SK-N-SH (cell line): ENCODE results near the gene DSTN. TPM values are rescaled to one million over a fixed set of nuclear protein-coding genes. Genes with fewer than 3 reads are reported as not detected.

ENCODE experiments used
- CTCF ChIA-PET: fragments of 300-600, 350-600 bp; formaldehyde crosslinking; extraction: SDS; loops from one replicate; lab custom pipeline; 2021; lab: Yijun Ruan, JAX
- POLR2A ChIA-PET: fragments of 350-600 bp; sonication (Branson Sonifier 250); formaldehyde crosslinking; extraction: SDS; loops from one replicate; lab custom pipeline; 2020; ENCODE audit warnings: antibody characterized with exemption, inconsistent platforms; lab: Yijun Ruan, JAX
- DNase-seq: peaks from one replicate; pipeline ENCODE4 v3.0.0; 2012
- H2AFZ ChIP-seq: fragments of 200-600 bp; sonication (generic); 2 replicates; pipeline ENCODE4 v1.8.1; 2016; ENCODE audit warnings: antibody characterized with exemption, mild to moderate bottlenecking, low read depth
- H3F3A ChIP-seq: fragments of 200-600 bp; sonication (generic); replicated peaks from 2 replicates; pipeline ENCODE3; 2016; ENCODE audit warnings: antibody characterized with exemption, mild to moderate bottlenecking; ENCODE audit not compliant: insufficient read depth
- H3K27ac ChIP-seq, 2 experiments: fragments of 200-500 bp in 1 of 2; fragments of 200-600 bp in 1 of 2; sonication (Bioruptor generic) in 1 of 2; sonication (generic), shearing (Covaris generic) in 1 of 2; 2 replicates each; pipeline versions ENCODE4 v1.5.1 to v1.6.1; 2014 to 2016; ENCODE audit warnings: low read depth in 2 of 2, inconsistent platforms in 1 of 2, low read length in 1 of 2, mild to moderate bottlenecking in 1 of 2, mixed read lengths in 1 of 2
- H3K27me3 ChIP-seq: fragments of 200-600 bp; sonication (generic), shearing (Covaris generic); 2 replicates; pipeline ENCODE4 v1.6.1; 2016; ENCODE audit warnings: mixed run types; ENCODE audit not compliant: insufficient read depth
- H3K36me3 ChIP-seq, 2 experiments: fragments of 200-500 bp in 1 of 2; fragments of 200-600 bp in 1 of 2; sonication (Bioruptor generic) in 1 of 2; sonication (generic) in 1 of 2; replicated peaks in 1 of 2; 2 replicates each; pipeline versions ENCODE3 to v1.5.1; 2014 to 2016; ENCODE audit warnings: low read length in 1 of 2, mild to moderate bottlenecking in 1 of 2; ENCODE audit not compliant: insufficient read depth in 2 of 2, control insufficient read depth in 1 of 2
- H3K4me1 ChIP-seq, 2 experiments: fragments of 200-500 bp in 1 of 2; fragments of 200-600 bp in 1 of 2; sonication (Bioruptor generic) in 1 of 2; sonication (generic), shearing (Covaris generic) in 1 of 2; 2 replicates each; pipeline versions ENCODE4 v1.5.1 to v1.6.1; 2014 to 2016; ENCODE audit warnings: low read depth in 1 of 2, low read length in 1 of 2, mixed run types in 1 of 2; ENCODE audit not compliant: insufficient read depth in 2 of 2, control insufficient read depth in 1 of 2
- H3K4me2 ChIP-seq: fragments of 200-600 bp; sonication (generic), shearing (Covaris generic); 2 replicates; pipeline ENCODE4 v1.6.1; 2017; ENCODE audit warnings: mixed run types
- H3K4me3 ChIP-seq, 2 experiments: fragments of 200-500 bp in 1 of 2; fragments of 200-600 bp in 1 of 2; sonication (Bioruptor generic) in 1 of 2; sonication (generic), shearing (Covaris generic) in 1 of 2; 2 replicates each; pipeline versions ENCODE4 v1.5.1 to v1.8.1; 2014 to 2016; ENCODE audit warnings: low read depth in 2 of 2, inconsistent platforms in 1 of 2, low read length in 1 of 2, mild to moderate bottlenecking in 1 of 2, mixed read lengths in 1 of 2, moderate library complexity in 1 of 2
- H3K79me2 ChIP-seq: fragments of 200-600 bp; sonication (generic); 2 replicates; pipeline ENCODE4 v1.8.1; 2017; ENCODE audit warnings: mild to moderate bottlenecking; ENCODE audit not compliant: insufficient read depth
- H3K9ac ChIP-seq: fragments of 200-600 bp; sonication (generic); 2 replicates; pipeline ENCODE4 v1.6.1; 2017; ENCODE audit warnings: mixed run types
- H3K9me2 ChIP-seq: fragments of 200-600 bp; sonication (generic); 2 replicates; pipeline ENCODE4 v1.6.1; 2017; ENCODE audit warnings: mixed run types
- H3K9me3 ChIP-seq: fragments of 200-600 bp; sonication (generic); 2 replicates; pipeline ENCODE4 v1.6.1; 2017; ENCODE audit warnings: mixed run types, mild to moderate bottlenecking, moderate library complexity
- H4K20me1 ChIP-seq: fragments of 200-600 bp; sonication (generic); 2 replicates; pipeline ENCODE4 v1.6.1; 2017; ENCODE audit warnings: mild to moderate bottlenecking, mixed run types; ENCODE audit not compliant: insufficient read depth
- CHD2 ChIP-seq: fragments of 150-350 bp; IDR thresholded peaks from 2 replicates; pipeline ENCODE4 v1.6.1; 2018; ENCODE audit warnings: low read length; ENCODE audit not compliant: partially characterized antibody
- ELF1 ChIP-seq: IDR thresholded peaks from 2 replicates; pipeline ENCODE4 v1.4.0; 2012
- EP300 ChIP-seq, 2 experiments: IDR thresholded peaks; 2 replicates each; pipeline versions ENCODE4 v1.4.0 to v1.6.1; 2012; ENCODE audit warnings: borderline replicate concordance in 1 of 2, low read depth in 1 of 2, low read length in 1 of 2
- EZH2phosphoT487 ChIP-seq: fragments of 200-600 bp; sonication (generic); IDR thresholded peaks from 2 replicates; pipeline ENCODE4 v1.6.1; 2017; ENCODE audit warnings: low read depth, mixed run types, mild to moderate bottlenecking, antibody characterized with exemption, moderate library complexity, borderline replicate concordance
- FOSL2 ChIP-seq: IDR thresholded peaks from 2 replicates; pipeline ENCODE4 v1.4.0; 2012; ENCODE audit warnings: low read depth, mild to moderate bottlenecking, moderate library complexity, borderline replicate concordance
- FOXM1 ChIP-seq: IDR thresholded peaks from 2 replicates; pipeline ENCODE4 v1.4.0; 2012; ENCODE audit warnings: low read depth, mild to moderate bottlenecking
- GABPA ChIP-seq: IDR thresholded peaks from 2 replicates; pipeline ENCODE4 v1.4.0; 2012; ENCODE audit warnings: low read depth, mild to moderate bottlenecking
- GATA2 ChIP-seq: sonication (generic); formaldehyde crosslinking; IDR thresholded peaks from 2 replicates; pipeline ENCODE4 v1.5.0; 2020; ENCODE audit warnings: mild to moderate bottlenecking, missing genetic modification reagents
- MXI1 ChIP-seq: IDR thresholded peaks from 2 replicates; pipeline ENCODE4 v1.6.1; 2012; ENCODE audit warnings: mild to moderate bottlenecking, low read depth, low read length, improper control_type of control experiment
- NRF1 ChIP-seq: IDR thresholded peaks from 2 replicates; pipeline ENCODE4 v1.6.1; 2012; ENCODE audit warnings: low read depth, mild to moderate bottlenecking, low read length
- PBX3 ChIP-seq: IDR thresholded peaks from 2 replicates; pipeline ENCODE4; 2012
- POLR2AphosphoS5 ChIP-seq: IDR thresholded peaks from 2 replicates; pipeline ENCODE4 v1.6.1; 2012; ENCODE audit warnings: low read depth, low read length
- RAD21 ChIP-seq: IDR thresholded peaks from 2 replicates; pipeline ENCODE4 v1.6.1; 2012; ENCODE audit warnings: mild to moderate bottlenecking, low read length
- RXRA ChIP-seq: IDR thresholded peaks from 2 replicates; pipeline ENCODE4 v1.4.0; 2012; ENCODE audit warnings: low read depth, mild to moderate bottlenecking, borderline replicate concordance
- SIN3A ChIP-seq: IDR thresholded peaks from 2 replicates; pipeline ENCODE4 v1.6.1; 2012; ENCODE audit warnings: low read depth, mild to moderate bottlenecking, low read length, moderate library complexity, borderline replicate concordance
- TCF12 ChIP-seq: IDR thresholded peaks from 2 replicates; pipeline ENCODE4 v1.4.0; 2012
- USF2 ChIP-seq: fragments of 150-350 bp; IDR thresholded peaks from 2 replicates; pipeline ENCODE4 v1.6.1; 2017; ENCODE audit warnings: antibody characterized with exemption, low read length, low read depth, borderline replicate concordance
- YY1 ChIP-seq: IDR thresholded peaks from 2 replicates; pipeline ENCODE4 v1.4.0; 2012; ENCODE audit warnings: low read depth, mild to moderate bottlenecking
- WGBS: methylation state at CpG from one replicate; pipeline ENCODE4 v1.1.6; 2017; ENCODE audit warnings: low lambda C conversion rate; 5-methylcytosine and 5-hydroxymethylcytosine counted together
- polyA plus RNA-seq, 3 experiments: library from polyadenylated mRNA; depleted of rRNA; stranded (reverse); fragments of >200 nt; gene quantifications; 2 replicates each; pipeline ENCODE4 v1.2.3, GENCODE V29; 2012
- TF ChIP-seq, protein P1 (sequence below): IDR thresholded peaks from 2 replicates; pipeline ENCODE4 v1.4.0; 2012; ENCODE audit warnings: low read depth, borderline replicate concordance
- TF ChIP-seq, protein P2 (sequence below): IDR thresholded peaks from 2 replicates; pipeline ENCODE4 v1.6.1; 2012; ENCODE audit warnings: mild to moderate bottlenecking, low read depth, low read length, moderate library complexity

DSTN gene
- polyA plus RNA-seq, 1 of the 3 experiments (the other 2 are of a cell fraction) = 167 TPM

DNA sequence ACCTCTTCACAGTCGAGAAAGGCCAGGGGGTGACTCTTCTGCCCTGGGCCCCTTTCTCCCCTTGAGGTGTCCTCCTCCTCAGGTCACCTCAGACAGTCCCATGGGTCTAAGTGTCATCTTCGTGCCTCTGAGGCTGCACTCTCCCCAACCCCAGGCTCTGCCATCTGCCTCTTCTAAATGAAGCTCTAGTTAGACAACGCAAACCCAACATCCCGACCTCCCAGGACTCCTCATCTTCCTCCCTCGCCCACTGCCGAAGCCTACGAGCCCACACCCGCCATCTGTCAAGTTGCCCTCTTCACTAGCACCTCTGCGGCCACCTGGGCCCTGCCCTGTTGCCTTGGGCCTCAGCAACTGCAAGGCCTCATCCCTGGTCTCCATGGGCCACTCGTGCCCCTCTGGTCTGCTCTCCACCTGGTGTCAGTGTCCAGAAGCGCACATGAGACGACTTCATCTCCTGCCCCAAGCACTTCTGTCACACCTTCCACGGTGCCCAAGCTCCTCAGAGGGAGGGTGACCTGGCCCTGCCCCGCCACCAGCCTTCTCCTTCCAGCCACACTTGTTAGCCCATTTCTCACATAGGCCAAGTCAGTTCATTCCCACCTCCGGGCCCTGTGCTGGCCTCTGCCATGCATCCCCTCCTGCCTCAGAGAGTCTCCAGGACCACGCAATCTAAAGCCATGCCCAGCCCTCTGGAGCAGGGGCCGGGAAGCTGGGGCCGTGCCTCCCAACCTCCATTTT, 58.4 kb downstream of the DSTN start:
- H3K27ac ChIP-seq = no peak overlapping the region
- no peak for DNase-seq
- H3K27me3 ChIP-seq = no peaks in the 10 kb centered on the region
- TF ChIP-seq YY1 (no peak), RXRA (no peak), TCF12 (no peak), EP300 (IDR thresholded peaks at IDR 0.05; ENCODE audit: borderline replicate concordance in 1 of 2, low read depth in 1 of 2, low read length in 1 of 2) (no peak), USF2 (no peak), SIN3A (no peak), ELF1 (no peak), NRF1 (no peak), PBX3 (no peak), MXI1 (no peak), RAD21 (no peak), GABPA (no peak), EZH2phosphoT487 (no peak), POLR2AphosphoS5 (no peak)
- TF ChIP-seq, all 33 proteins: peak for 0
- 0 out of 2 replicates have a peak, but pooled peaks cover 6% of the 10 kb centered on the region for H4K20me1 ChIP-seq
- no peak overlapping the region for H2AFZ ChIP-seq
- no peaks in the 10 kb centered on the region for H3K79me2 ChIP-seq
- H3K9me2 ChIP-seq = no peaks in the 10 kb centered on the region
- H3K36me3 ChIP-seq = peaks cover 8 to 60% of the 10 kb centered on the region in 2 experiments
- CTCF ChIA-PET = interaction anchor here (1.0 to 1.7 kb wide), 4 partner anchors 10 to 91 kb away, joined by 3 to 5 read pairs (median 4); no protein-coding TSS in a partner anchor
- 96% methylated on average over 13 of the region's 18 CpGs for WGBS
- POLR2A ChIA-PET = no interaction called here
- H3K9ac ChIP-seq = no peak overlapping the region
- no peaks in the 10 kb centered on the region for H3F3A ChIP-seq
- no peaks in the 10 kb centered on the region for H3K4me1 ChIP-seq
- no peak overlapping the region for H3K4me2 ChIP-seq
- H3K9me3 ChIP-seq = no peaks in the 10 kb centered on the region
- H3K4me3 ChIP-seq = no peak overlapping the region

DNA sequence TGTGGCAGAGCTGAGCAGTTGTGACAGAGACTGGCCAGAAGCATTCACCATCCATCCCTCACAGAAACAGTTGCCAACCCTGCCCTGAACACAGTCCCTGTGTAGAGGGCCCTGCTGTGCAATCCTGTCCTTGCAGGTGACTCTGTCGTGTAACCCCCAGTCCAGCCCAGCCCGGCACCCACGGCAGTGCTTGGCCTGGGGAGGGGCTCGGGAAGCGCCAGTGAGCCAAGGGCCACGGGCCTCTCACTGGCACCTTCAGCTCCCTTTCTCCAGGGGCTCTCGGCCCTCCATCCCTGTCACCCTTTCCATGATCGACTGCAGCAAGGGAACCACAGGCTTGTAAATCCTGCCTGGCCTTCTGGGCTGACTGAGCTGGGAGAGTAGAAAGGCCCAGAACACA, 59.1 kb downstream of the DSTN start:
- DNase-seq = no peak
- Histone ChIP-seq H3K4me3 (no peak overlapping the region), H3K4me2 (no peak overlapping the region), H3K27me3 (no peaks in the 10 kb centered on the region), H3K9ac (no peak overlapping the region), H3K36me3 (peaks cover 8 to 64% of the 10 kb centered on the region in 2 experiments), H3K27ac (no peak overlapping the region), H3K4me1 (no peaks in the 10 kb centered on the region; a peak in 1 of 4 replicates), H3K9me2 (no peaks in the 10 kb centered on the region), H3K79me2 (no peaks in the 10 kb centered on the region), H3F3A (no peaks in the 10 kb centered on the region), H2AFZ (no peak overlapping the region), H4K20me1 (0 out of 2 replicates have a peak, but pooled peaks cover 6% of the 10 kb centered on the region), H3K9me3 (no peaks in the 10 kb centered on the region)
- CTCF ChIA-PET = interaction anchor here (1.1 to 1.7 kb wide), 2 partner anchors 22 to 92 kb away, joined by 3 to 5 read pairs; no protein-coding TSS in a partner anchor
- POLR2A ChIA-PET = no interaction called here
- WGBS = 91% methylated on average over 8 of the region's 8 CpGs
- no peak for TF ChIP-seq CHD2
- no peak for TF ChIP-seq GATA2 (CRISPR knock-in tag)
- no peak for TF ChIP-seq MXI1
- TF ChIP-seq PBX3 = no peak
- no peak for TF ChIP-seq TCF12
- no peak for TF ChIP-seq FOXM1
- TF ChIP-seq FOSL2 = no peak
- TF ChIP-seq, protein P1, sequence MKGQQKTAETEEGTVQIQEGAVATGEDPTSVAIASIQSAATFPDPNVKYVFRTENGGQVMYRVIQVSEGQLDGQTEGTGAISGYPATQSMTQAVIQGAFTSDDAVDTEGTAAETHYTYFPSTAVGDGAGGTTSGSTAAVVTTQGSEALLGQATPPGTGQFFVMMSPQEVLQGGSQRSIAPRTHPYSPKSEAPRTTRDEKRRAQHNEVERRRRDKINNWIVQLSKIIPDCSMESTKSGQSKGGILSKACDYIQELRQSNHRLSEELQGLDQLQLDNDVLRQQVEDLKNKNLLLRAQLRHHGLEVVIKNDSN = no peak
- TF ChIP-seq, protein P2, sequence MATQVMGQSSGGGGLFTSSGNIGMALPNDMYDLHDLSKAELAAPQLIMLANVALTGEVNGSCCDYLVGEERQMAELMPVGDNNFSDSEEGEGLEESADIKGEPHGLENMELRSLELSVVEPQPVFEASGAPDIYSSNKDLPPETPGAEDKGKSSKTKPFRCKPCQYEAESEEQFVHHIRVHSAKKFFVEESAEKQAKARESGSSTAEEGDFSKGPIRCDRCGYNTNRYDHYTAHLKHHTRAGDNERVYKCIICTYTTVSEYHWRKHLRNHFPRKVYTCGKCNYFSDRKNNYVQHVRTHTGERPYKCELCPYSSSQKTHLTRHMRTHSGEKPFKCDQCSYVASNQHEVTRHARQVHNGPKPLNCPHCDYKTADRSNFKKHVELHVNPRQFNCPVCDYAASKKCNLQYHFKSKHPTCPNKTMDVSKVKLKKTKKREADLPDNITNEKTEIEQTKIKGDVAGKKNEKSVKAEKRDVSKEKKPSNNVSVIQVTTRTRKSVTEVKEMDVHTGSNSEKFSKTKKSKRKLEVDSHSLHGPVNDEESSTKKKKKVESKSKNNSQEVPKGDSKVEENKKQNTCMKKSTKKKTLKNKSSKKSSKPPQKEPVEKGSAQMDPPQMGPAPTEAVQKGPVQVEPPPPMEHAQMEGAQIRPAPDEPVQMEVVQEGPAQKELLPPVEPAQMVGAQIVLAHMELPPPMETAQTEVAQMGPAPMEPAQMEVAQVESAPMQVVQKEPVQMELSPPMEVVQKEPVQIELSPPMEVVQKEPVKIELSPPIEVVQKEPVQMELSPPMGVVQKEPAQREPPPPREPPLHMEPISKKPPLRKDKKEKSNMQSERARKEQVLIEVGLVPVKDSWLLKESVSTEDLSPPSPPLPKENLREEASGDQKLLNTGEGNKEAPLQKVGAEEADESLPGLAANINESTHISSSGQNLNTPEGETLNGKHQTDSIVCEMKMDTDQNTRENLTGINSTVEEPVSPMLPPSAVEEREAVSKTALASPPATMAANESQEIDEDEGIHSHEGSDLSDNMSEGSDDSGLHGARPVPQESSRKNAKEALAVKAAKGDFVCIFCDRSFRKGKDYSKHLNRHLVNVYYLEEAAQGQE = no peak
